Measurements from ENCODE around the gene MFN2. TPM values are rescaled to one million over a fixed set of nuclear protein-coding genes. Genes with fewer than 3 reads are reported as not detected.
A peak's percentile ranks its signal among the peaks of the same experiment; 100 is the strongest.

MFN2 gene
- total RNA-seq, 3 donors from 2014 or later, result 103 to 131 (median 110) TPM

GRCh38 chr1:12046749-12047119 is 66.5 kb downstream of the MFN2 start:
- no peak for DNase-seq
- TF ChIP-seq CTCF (IDR thresholded peaks at IDR 0.05), result no peak
- no peak for ATAC-seq
- H3K4me1 ChIP-seq (ENCODE audit: low read depth), result no peaks in the 10 kb centered on the region
- no peaks in the 10 kb centered on the region for H3K9me3 ChIP-seq
- H3K4me3 ChIP-seq, result no peak overlapping the region
- intact Hi-C loops (cut with DNase I, micrococcal nuclease), result no loop called here
- H3K36me3 ChIP-seq (ENCODE audit: low read depth), result no peaks in the 10 kb centered on the region

- ATAC-seq (peak; percentile 14), DNase-seq (no peak)
- intact Hi-C loops (cut with DNase I, micrococcal nuclease), result no loop called here
- Histone ChIP-seq H3K36me3 (ENCODE audit: low read depth) (no peaks in the 10 kb centered on the region), H3K9me3 (no peaks in the 10 kb centered on the region), H3K4me1 (ENCODE audit: low read depth) (no peaks in the 10 kb centered on the region), H3K4me3 (no peak overlapping the region)
- TF ChIP-seq CTCF (IDR thresholded peaks at IDR 0.05), result no peak
These were observed 67.1 kb downstream of the MFN2 start for GRCh38 chr1:12047120-12047876.

- DNase-seq, result no peak
- intact Hi-C loops (cut with DNase I, micrococcal nuclease), result no loop called here
- Histone ChIP-seq H3K36me3 (ENCODE audit: low read depth) (no peaks in the 10 kb centered on the region), H3K4me1 (ENCODE audit: low read depth) (no peaks in the 10 kb centered on the region), H3K9me3 (no peaks in the 10 kb centered on the region), H3K4me3 (no peak overlapping the region)
- TF ChIP-seq CTCF (IDR thresholded peaks at IDR 0.05), result no peak
- ATAC-seq, result no peak
These were observed 68.1 kb downstream of the MFN2 start for GRCh38 chr1:12048372-12048771.

- Histone ChIP-seq H3K9me3 (no peaks in the 10 kb centered on the region), H3K36me3 (ENCODE audit: low read depth) (no peaks in the 10 kb centered on the region), H3K4me3 (no peak overlapping the region), H3K4me1 (ENCODE audit: low read depth) (no peaks in the 10 kb centered on the region)
- no peak for TF ChIP-seq CTCF (IDR thresholded peaks at IDR 0.05)
- intact Hi-C loops (cut with DNase I, micrococcal nuclease), result no loop called here
- ATAC-seq (no peak), DNase-seq (no peak)
These were observed 69.4 kb downstream of the MFN2 start for GRCh38 chr1:12049616-12050015.

GRCh38 chr1:12051361-12051760 is 71.1 kb downstream of the MFN2 start:
- no peak for ATAC-seq
- no peaks in the 10 kb centered on the region for H3K36me3 ChIP-seq (ENCODE audit: low read depth)
- H3K4me3 ChIP-seq, result no peak overlapping the region
- H3K4me1 ChIP-seq (ENCODE audit: low read depth), result no peaks in the 10 kb centered on the region
- DNase-seq, result no peak
- no peak for TF ChIP-seq CTCF (IDR thresholded peaks at IDR 0.05)
- intact Hi-C loops (cut with DNase I, micrococcal nuclease), result no loop called here
- H3K9me3 ChIP-seq, result no peaks in the 10 kb centered on the region
